ENCODE measurements around the gene CYGB.

CYGB gene

DNA sequence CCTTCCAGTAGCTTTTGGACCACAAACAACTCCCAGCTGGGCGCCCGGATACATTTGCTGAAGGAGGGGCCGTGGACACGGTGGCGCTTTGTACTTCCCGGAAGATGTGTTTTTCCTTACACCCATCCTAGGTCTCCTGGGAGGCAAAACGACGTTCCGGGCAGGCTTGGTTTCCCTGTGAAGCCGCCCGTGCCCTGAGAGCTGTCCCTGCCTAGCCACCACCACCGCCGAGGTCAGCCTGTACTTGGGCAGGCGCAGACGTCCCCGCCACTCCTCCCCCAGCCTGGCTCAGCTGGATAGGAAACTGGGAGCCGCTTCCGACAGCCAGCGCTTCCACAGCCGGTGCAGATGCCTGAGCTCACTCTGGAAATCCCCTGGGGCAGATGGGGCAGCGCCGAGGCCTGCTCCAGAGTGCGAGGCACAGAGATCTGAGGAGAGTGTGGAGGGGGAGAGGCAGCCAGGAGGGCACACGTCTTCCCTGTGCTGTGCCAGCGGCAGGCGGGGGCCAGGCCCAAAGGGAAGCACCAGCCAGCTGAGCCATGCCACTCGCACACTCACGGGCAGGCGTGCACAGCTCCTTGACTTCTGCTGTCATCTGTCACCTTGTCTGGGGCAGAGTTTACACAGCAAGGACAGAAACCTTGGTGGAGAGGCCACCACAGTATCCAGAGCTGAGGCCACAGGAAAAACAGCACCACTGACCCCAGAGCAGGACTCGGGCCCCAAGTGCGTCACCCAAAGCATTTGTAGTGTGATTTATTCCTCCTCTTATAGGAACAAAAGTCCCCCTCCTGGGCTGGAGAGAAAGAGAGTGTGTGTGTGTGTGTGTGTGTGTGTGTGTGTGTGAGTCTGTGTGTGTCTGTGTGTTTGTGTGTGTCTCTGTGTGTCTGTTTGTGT lies 39.3 kb downstream of the CYGB start:
- DNase-seq = peak; percentile 96

- DNase-seq = no peak
Measured at GRCh38 chr17:76497699-76497978, 39.9 kb downstream of the CYGB start.

GRCh38 chr17:76496464-76496863 lies 41.0 kb downstream of the CYGB start:
- no peak for DNase-seq

DNA sequence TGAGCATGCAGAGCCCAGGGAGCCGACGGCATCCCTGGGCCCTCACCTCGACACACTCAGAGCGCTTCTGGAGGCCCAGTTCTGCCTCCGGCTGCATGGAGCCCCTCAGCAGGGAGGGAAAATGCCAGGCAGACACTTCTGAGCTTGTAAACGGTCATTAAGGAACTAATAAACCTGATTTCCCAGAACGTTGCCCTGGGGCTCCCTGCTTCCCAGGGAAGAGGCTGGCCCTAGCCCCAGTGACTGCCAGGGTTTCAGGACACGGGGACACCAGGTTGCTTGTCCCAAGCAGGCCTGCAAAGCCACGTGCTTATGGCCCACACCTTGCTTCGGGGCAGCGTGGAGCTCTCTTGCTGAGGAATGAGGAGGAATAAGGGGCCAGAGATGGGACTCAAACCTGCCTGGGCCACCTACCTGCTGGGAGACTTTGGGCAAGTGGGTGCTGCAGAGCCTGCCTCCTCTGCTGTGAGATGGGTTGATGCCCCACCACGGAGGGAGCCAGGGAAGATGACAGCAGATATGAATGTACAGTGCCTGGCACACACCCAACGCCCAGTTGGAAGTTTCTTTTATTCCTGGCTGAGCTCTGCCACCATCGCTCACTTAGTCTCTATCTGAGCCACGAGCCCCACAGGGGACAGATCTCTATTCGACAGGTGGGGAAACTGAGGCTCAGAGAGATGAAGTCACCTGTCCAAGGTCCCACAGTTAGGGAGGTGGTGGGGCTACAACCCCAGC lies 41.7 kb downstream of the CYGB start:
- no peak for DNase-seq

DNA sequence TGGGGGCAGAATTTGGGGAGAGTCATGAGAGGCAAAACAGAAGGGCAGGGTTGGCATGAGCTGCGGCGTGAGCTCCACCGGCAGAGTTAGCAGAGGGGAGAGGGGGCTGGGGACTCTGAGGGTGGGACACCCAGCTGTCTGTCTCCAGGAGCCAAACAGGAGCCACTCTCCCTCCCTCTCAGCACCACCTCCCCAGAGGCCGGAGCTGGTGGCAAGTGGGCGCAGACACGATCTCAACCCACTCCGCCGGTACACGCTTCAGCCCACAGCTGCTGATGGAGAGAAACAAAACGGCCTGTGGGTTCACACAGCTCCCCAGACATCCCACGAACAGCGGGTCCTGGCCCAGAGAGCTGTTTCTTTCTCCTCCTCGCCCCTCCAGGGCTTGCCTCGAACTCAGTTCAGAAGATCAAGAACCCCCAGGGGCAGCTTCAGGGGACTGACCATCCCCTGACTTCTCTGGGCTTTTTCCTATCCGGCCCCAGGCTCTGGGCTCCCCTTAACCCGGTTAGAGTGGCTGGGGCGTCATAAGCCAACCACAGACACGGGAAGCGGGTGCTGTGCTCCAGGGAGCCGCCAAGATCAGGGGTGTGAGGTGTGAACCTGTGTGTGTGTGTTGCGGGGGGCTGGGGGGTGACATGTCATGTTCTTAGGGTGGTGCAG lies 43.9 kb downstream of the CYGB start:
- DNase-seq = no peak

DNA sequence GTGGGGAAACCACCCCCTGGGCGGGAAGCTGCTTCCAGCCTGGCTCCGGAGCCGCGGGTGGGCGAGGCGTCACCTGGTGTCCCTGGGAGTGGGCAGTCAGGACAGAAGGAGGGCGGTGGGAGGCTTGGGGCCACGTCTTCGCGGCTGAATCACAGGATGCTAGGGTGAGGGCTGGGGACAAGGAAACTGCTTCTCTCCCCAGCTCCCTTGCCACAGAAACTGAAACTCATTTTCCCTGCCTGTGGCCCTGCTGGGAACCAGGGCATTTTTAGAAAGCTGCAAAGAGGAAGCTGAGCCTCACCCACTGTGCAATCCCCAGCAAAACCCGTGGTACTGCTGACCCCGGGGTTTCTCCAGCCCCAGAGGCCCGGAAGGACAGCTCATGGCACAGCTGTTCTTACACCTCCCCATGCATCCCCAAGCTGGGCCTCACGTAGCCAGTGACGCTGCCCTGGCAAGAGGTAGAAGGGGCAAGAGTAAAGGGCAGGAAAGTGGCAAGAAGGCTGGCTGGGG lies 44.5 kb downstream of the CYGB start:
- DNase-seq = no peak

DNA sequence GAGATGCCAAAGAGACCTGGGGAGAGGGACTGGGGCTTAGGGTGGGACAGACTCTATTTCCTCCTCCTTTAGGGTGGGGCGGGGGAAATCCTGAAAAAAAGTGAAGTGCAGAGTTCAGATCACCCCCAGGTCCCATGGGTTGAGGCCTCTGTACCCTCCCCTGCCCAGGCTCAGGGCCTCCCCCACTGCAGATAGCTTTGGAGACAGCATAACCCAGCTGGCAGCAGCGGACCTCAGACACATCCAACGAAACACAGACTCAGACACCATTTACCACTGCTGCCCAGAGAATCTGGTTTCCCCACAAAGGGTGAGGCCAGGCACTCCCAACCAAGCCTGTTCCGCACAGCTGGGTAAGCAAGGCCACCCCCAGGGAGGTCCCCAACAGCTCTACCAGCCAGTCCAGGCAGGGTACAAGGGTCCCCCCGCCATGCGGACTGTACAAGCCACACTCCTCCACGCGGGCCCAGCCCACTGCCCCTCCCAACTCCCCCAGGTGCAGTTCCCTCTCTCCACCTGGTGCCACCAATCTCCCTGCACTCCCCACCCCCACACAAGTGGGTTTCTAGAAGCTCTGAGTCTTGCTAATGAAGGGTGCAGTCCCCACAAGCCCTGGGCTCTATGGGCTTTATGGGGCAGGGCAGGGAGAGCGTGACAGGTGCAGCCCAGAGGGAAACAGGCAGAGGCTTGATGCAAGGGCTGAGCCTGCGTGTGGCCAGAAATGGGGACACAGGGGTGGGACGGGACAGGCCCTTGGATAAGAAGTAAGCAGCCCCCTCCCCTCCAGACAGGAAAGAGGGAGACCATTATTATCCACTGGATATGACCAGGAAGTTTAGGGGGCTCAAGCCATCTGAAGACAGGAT lies 45.2 kb downstream of the CYGB start:
- DNase-seq = no peak

DNA sequence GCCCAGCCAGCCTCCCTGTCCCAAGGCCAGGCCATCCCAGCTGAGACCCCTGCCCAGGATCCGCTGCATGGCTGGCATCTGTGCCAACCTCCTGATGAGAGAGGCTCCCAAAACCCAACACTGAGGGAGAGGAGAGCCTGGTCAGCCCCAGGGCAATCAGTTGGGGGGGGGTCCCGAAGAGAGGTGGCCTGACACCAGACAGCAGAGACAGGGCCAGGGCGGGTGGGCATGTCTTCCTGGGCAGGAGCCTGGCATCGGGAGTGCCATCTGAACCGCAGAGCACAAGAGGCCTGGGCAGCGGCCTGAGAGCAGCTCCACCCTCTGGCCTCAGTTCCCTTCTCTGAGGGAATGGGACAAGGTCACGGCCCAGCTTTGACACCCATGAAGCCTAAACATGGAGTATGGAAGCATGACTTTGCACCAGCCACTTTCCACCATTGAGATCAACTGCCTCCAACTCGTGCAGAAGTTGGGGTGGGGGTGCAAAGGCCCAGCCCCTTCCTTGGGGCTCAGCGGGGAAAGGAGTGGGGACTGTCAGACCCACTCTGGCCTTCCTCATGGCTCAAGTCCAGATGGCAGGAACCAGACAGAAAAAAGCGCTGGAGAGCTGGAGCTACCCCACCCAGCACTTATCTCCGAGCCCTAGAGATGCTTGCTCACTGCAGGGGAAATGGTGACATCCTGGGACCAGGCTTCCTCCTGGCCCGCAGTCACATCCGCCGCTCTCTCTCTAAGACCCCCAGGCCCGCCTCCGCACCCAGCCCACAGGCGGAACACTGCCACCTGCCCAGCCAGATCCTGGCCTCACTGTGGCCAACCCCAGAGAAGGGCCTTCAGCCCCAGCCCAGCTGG lies 46.0 kb downstream of the CYGB start:
- no peak for DNase-seq

DNA sequence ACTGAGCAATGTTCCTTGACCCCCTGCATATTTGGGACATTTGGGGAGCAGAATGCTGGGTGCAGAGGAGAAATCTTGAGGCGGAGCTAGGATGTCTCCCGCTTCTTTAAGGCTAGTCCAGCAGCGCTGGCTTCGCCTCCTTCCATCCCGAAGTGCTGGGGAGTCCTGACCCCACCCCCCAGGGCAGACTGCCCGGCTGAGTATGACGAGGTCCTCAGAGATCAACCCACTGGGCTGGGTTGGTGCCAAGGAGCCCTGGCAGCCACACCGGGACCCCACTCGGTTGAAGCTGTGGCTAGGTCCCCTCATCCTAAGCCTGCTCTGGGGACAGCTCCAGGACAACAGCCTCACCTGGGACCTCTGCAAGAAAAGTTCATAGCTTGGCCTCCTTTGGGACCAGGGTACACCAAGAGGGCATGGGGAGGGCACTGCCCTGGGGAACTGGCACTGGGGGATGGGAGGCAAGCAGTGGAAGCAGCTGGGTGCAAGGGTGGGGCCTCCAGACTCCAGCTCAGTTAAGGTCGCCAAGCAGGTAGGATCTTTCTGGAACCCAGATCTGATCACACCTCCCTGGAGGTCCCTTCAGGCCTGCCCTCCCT lies 47.3 kb downstream of the CYGB start:
- no peak for DNase-seq

DNA sequence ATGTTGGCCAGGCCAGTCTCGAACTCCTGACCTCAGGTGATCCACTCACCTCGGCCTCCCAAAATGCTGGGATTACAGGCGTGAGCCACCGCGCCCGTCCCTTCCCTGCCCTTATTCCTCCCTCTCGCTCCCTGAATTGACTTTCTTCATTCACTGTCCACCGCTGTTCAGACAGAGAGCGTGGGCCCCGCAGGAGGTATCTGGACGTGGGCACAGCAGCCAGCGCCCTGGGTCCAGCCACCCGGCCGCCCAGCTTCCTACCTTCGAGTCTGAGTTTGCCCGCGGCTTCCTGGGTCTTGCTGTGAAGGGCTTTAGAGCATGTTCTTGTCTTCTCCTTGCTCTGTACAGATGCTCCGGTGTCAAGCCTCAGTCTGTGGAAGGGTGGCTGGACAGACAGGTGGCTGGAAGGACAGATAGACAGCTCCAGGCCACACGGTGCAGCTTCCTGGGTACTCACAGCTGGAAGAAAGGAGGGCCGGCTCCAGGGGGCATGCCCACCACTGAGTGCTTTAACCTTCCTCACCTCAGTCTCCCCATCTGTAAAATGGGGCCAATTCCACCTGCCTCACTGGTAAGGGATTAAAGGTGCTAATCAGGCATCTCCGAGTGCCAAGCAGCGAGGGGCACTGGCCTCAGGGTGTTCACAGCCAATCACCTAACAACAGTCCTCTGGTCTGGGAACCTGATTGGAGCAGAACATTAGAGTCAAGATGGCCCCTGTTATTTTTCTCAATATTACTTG lies 49.9 kb downstream of the CYGB start:
- no peak for DNase-seq

DNA sequence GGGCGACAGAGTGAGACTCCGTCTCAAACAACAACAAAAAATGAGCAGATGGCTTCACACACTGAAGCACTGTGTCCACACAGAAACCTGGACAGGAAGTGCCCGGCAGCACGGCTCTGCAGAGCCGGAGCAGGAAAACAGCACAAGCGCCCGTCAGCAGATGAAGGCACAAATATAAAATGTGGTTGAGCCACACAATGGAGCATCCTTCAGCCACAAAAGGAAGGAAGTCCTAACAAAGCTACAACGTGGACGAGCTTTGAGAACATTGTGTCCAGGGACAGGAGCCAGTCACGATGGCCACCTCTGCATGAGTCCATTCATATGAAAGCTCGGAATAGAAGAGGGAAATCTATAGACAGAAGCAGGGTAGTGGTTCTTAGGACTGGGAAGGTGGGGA lies 51.9 kb downstream of the CYGB start:
- no peak for DNase-seq

DNA sequence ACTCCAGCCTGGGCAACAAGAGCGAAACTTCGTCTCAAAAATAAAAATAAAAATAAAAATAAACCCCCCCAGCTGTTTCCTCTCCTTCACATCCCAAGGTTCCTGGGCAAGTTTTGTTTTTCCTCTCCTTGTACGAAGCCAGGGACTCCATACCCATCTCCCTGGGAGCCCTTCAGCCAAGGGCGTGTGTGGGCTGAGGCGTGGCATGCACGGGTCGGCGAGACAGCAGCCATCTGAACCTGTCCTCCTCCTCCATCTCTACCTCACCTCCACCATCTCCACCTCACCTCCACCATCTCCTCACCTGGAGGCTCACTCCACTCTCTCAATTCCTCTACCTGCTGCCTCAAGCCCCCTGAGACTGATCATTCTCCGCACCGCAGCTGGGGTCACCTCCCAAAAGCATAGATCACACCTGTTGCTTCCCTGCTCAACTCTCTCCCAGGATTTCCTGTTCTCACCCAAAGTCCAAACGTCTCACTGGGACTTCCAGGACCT lies 53.2 kb downstream of the CYGB start:
- no peak for DNase-seq

DNA sequence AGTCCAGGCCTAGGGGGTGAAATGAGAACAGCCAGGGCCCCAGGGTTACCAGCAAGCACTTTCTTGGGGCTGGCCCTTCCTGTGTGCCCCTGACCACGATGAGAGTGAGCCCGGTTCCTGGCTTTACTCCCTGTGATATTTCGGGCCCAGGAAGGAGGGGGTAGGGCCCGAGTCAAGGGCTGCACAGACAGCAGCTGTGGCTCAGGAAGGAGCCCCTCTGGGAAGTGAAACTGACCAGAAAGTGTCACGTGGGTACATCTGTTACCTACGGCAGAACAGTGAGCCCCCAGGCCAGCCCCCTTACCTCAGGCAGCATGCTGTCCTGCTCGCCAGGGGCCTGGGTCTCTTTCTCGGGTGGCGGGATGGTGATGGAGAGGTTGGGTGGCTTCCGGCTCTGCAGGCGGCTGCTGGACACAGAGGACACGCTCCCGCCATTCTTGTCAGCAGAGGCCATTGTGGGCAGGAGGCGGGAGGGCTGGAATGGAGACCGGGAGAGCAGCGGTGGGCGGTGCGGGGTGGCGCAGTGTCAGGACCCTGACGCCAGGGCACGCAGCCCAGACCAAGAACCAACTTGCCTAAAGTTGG lies 56.3 kb downstream of the CYGB start:
- no peak for DNase-seq

DNA sequence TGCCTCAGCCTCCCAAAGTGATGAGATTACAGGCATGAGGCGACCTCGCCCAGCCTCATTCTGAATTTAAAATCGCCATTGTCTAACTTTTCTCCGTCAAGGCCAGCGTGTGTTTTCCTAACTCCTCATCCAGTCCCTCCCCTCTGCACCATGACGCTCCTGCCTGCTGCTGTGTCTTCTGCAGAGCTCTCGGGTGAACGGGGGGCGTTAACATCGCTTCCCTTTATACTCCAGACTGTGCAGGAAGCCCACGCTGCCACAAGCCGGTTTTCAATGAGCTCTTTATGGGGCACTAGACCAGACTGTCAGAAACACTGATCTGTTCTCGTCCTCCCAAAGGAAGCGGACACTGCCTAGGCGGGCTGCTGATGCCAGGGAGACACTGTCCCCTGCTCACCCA lies 56.9 kb downstream of the CYGB start:
- no peak for DNase-seq

GRCh38 chr17:76479515-76480060 lies 57.9 kb downstream of the CYGB start:
- DNase-seq = no peak

DNA sequence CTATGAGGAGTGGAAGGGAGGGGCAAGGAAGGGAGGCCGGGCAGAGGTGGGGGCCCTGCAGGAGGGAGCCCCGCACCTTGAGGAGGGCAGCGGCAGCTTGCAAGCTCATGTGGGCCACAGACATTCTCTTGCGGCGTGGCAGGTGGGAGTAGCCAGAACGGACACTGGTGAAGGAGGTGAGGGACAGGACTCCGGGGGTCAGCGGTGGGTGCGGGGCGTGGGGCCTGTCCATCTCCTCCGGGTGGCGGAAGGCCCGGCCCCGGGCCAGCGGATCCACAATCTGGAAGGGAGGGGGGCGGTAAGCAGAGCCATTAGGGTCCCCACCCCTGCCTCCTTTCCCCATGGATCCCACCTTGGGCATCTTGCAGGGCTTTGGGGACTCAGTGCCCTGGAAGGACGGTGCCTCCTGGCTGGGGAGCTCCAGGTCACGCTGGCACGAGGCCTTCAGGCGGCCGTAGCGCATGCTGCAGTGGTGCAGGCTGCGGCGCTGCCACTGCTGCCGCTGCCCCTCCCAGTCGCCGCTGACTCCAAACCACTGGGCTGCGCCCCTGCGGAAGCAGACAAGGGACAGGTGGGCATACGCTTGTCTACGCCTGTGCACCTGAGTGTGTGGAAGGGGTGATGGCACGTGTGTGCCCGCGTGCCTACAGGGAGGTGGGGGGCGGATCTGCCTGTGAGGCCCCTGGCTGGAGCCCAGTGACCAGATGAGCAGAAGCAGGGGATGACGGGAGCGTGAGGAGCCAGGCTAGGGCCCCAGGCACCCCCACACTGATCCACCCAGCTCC lies 58.6 kb downstream of the CYGB start:
- DNase-seq = no peak

DNA sequence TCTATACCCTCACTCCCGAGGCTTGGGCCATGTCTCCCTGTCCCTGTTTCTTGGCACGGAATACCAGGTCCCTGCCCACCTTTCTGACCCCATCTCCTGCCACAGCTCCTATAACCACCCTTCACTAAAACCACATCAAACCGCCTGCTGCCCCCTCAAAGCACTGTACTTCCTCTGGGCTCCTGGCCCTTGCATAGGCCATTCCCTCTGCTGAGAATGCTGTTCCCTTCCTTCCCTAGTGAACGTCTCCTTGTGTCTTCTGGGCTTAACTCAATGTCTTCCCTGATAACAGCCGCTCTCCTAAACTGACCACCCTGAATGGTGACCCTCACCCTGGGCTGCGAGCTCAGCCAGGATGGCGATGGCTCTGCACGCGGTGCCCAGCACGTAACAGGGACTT lies 59.4 kb downstream of the CYGB start:
- no peak for DNase-seq

DNA sequence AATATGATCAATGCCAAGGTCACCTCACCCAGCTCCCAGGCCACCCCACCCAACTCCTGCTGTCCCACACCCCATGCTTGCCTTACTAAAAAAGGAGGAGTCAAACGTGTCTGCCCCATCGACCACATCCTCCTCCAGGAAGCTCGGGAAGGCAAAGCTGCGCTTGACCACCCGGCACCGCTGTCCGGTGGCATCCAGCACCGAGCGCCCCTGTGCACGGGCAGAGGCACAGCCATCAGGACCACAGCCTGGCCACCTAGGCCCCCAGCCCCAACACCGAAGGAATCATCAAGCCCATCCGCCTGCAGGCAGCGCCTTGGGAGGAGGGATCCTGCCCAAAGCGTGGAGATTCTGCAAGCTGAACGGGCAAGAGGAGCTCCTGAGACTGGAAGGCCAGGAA lies 59.9 kb downstream of the CYGB start:
- DNase-seq = no peak

All from NCI-H82 (cell line).